Hematopoietic multipotent progenitor cell treated with erythropoietin and hydrocortisone succinate and interleukin-3 and kit ligand, for 15 days (in vitro differentiated cells): ENCODE results near the gene TMEM41B.
"Not testable (repeated sequence)": the region's sequence is repeated elsewhere in the genome, so short reads cannot be mapped to it uniquely, and the experiment has no call there.

Experiments used
- DNase-seq: peaks from one replicate; pipeline ENCODE4 v3.0.0-alpha.2; 2015; ENCODE audit warnings: low spot score

The TMEM41B gene

DNA sequence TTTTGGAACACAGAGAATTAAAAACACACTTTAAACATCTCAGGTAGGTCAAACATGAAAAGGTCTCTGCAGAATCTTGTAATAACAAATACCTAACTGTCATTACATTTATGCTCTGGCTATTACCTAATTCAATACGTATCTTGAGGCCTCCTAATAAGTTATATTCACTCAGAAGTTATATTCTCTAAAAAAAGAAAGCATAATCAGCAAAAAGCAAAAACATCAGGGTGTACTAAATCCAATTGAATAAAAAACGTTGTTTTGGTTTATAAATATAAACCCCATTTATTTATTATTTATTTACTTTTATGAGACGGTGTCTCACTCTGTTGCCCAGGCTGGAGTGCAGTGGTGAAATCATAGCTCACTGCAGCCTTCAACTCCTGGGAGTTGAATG lies 10.2 kb downstream of the TMEM41B start:
- no peak for DNase-seq

DNA sequence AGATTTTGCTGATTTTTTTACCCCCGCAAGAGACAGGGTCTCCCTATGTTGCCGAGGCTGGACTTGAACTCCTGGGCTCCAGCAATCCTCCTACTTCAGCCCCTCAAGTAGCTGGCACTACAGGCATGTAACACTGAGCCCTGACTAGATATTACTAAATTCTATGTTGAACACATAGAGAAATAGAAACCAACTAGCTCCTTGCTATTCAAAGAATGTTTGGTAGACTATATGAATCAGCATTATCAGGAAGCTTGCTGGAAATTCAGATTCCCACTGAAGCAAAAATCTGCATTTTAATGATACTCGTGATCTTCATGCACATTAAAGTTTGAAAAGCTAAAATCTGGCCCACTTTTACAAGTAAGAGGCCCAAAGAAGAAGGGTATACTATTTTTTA lies 11.9 kb downstream of the TMEM41B start:
- no peak for DNase-seq

DNA sequence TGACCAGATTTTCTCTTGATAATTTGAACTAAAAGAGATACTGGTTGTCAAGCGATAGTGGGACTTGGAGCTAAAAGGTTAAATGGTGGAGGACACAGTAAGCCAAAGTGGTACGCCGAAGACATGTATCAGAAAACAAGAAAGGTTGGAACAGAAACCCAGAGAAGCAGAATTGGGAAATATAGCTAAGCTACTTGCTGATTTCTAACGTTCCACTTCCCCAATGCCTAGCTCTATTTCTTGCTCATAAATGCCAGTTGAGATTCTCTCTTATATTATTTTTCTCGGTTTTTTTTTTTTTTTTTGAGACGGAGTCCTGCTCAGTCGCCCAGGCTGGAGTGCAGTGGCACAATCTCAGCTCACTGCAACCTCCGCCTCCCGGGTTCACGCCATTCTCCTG lies 12.7 kb downstream of the TMEM41B start:
- DNase-seq: no peak

DNA sequence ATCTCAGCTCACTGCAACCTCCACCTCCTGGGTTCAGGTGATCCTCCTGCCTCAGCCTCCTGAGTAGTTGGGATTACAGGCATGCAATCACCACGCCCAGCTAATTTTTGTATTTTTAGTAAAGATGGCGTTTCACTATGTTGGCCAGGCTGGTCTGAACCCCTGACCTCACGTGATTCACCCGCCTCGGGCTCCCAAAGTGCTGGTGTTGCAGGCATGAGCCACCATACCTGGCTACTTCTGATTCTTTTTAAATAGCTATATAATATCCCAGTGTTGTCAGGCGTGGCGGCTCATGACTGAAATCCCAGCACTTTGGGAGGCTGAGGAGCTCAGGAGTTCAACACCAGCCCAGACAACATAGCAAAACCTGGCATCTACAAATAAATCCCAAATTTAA lies 20.7 kb downstream of the TMEM41B start:
- no peak for DNase-seq

DNA sequence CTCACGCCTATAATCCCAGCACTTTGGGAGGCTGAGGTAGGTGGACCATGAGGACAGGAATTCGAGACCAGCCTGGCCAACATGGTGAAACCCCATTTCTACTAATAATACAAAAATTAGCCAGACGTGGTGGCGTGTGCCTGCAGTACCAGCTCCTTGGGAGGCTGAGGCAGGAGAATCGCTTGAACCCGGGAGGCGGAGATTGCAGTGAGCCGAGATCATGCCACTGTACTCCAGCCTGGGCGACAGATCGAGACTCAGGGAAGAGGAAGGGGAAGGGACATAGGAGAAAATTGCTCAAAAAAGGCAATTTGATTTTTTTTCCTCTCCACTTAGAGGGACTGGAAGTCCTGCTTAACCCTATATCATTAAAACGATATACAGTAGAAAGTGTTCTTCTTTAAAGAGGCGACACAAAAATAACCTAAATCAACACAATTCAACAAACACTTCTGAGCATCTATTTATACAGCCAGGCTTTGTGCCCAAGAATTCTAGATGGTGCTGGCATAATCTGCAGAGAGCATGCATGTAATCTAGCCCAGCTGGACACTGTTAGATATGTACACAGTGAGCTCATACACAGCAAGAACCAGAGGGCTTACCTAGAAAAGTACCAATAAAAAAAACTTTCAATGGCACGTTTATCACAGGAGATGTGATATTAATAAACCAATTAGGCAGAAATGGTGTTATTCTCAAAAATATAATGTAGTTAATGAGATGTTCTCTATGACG lies 28.4 kb downstream of the TMEM41B start:
- DNase-seq: peak; percentile 75

DNA sequence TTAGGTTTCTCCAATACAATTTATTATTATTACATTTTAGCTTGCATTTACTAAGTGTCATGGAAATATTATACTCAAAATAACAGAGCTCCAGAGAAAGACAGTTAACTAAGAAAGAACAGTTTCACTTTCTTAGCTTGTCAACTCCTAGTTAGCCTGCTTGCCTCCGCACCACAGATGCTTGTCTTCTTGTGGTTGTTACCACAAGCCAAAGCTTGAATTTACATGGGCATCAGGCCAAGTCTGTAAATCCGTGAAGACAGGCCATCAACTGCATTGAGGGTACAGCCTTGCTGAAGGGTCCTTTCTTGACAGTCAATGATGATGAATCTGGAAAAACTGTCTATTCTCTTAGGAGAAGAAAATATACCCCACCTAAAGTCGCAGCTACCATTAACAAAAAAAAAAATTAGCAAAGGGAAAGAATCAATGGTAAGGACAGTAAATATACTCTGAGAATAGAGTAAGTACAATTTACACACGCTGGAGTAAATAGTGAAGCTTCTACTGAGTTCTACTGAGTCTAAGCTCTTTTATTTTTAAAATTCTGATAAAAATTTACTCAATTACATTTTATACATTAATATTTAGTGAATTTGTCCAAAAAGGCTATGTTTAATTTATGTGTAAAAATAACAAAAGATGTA lies 33.6 kb downstream of the TMEM41B start:
- DNase-seq: peak; percentile 37

DNA sequence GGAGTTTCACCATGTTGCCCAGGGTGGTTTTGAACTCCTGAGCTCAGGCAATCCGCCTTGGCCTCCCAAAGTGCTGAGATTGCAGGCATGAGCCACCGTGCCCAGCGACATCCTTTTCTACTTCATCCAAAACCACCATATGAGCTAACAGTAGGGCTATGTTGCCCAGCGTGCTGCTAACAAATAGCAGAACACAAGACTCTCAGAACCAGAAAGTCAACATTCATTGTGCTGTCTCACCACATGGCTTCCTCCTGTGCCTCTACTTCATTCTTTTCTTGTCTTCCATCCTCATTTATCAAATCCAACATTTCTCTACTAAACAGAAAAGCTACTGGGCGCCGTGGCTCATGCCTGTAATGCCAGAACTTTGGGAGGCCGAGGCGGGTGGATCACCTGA lies 37.2 kb downstream of the TMEM41B start:
- DNase-seq: no peak

DNA sequence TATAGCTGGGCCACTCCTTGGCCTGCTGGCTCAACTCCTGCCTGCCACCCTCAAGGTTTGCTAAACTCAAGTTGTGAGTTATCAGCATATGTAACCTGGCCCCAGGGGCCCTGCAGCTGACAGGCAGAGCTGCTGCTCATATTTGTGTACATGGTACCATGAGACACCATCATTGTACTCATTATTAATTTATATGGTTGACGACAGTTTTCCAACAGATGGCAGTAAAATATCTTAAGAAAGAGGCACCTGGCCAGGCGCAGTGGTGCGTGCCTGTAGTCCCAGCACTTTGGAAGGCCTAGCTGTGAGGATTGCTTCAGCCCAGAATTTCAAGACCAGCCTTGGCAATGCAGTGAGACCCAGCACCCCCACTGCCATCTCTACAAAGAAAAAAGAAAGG lies 37.8 kb downstream of the TMEM41B start:
- DNase-seq: peak; percentile 37

DNA sequence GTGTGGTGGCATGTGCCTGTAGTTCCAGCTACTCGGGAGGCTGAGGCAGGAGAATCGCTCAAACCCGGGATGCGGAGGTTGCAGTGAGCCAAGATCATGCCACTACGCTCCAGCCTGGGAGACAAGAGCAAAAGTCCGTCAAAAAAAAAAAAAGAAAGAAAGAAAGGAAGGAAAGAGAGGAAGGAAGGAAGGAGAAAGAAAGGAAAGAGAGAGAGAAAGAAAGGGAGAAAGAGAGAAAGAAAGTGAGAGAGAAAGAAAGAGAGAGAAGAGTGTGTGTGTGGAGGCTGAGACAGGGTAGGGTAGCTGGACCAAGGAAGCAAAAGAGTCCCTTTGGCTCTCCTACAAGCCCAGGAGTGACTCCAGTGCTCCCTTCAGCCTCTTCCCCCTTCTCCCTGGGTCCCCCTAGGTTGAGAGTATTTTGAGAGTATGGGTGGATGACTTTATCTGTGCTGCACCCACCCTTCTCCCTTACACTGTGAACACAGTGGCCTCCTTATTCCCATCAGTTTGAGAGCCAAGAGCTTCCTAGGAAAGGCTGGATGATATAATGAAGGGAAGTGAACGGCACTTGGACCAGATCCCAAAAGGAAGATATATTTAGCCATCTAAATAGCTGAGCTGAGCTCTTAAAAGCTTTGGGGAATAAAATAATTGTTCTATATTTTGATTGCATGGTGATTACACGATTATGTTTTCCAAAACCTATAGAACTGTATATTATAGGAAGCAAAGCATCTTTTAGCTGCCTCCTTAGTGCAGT lies 39.7 kb downstream of the TMEM41B start:
- no peak for DNase-seq

DNA sequence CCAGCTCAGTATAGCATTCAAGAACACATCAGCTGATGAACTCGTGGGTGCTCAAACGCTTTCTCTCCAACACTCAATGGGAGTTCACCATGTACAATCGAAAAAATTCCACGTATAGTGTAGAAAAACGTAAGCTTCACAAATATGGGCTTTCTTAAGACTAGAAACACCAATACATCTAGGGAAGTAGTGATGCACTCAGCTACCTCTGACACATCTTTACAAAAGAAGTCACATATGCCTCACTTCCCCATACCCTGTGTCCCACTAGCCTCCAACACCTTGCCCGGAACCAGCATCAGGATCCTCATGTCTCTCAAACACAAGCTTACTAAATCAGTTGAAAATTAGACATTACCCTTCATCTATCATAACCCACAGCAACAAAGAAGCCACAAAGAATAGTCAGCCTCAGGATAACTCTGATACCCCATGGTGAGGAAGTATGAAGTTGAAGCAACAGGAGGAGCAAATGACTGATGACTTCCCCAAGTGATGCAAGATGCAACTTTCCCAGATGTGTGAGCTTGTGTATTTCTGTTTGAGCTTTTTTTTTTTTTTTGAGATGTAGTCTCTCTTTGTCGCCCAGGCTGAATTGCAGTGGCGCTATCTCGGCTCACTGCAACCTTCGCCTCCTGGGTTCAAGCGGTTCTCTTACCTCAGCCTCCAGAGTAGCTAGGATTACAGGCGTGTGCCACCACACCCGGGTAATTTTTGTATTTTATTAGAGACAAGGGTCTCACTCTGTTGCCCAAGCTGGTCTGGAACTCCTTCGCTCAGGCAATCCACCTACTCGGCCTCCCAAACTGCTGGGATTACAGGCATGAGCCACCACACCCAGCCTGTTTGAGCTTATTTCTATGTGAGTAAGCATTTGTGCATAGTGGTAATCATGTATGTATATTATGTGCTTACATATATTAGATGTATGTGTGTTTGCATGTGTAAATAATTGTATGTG lies 40.7 kb downstream of the TMEM41B start:
- no peak for DNase-seq

DNA sequence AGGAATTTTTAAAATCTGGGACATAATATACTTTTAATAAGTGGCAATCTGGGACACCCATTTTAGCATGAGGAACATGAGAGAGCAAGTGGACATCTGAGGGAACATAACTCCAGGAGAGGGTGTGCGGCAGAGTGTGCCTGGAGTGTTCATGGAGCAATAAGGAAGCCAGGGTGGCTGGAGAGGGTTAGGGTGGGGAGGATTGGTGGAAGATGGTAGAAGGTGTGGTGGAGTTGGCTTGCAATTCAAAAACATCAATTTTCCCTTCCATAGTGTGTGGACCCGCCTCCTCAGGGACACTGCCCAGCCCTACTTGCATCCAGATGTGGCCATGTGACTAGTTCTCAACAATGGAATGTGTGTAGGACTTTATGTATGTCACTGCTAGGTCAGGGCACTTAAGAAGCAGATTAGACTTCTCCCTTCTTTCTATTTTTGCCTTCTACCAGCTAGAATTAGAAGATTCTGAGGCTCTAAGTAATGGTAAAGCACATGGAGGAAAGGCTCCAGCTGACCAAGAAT lies 44.8 kb downstream of the TMEM41B start:
- no peak for DNase-seq

DNA sequence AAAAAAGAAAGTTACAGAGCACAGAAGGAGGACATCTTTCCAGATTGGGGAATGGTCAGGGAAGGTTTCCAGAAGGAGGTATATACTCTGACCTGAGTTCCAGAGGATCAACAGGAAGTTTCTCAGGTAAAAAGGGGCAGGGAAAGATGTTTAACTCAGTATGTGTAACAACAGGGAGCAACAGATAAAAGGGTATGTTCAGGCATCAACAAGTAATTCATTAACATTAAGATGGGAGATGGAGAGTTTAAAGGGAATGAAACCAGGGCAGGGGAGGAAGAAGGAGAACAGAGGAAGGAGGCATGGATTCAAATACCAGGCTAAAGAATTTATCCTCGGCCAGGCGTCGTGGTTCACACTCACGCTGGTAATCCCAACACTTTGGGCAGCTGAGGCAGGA lies 46.7 kb downstream of the TMEM41B start:
- DNase-seq: no peak

DNA sequence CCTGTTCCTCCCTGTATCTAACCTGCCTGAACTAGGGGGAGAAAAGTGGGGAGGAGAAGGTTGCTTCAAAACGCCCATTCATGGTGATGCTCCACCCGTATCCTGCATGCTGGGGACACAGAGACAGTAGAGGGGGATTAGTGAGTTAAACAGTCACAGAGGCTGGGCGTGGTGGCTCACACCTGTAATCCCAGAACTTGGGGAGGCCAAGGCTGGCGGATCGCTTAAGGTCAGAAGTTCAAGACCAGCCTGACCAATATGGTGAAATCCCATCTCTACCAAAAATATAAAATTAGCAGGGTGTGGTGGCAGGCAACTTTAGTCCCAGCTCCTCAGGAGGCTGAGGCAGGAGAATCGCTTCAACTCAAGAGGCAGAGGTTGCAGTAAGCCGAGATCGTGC lies 47.5 kb downstream of the TMEM41B start:
- no peak for DNase-seq

DNA sequence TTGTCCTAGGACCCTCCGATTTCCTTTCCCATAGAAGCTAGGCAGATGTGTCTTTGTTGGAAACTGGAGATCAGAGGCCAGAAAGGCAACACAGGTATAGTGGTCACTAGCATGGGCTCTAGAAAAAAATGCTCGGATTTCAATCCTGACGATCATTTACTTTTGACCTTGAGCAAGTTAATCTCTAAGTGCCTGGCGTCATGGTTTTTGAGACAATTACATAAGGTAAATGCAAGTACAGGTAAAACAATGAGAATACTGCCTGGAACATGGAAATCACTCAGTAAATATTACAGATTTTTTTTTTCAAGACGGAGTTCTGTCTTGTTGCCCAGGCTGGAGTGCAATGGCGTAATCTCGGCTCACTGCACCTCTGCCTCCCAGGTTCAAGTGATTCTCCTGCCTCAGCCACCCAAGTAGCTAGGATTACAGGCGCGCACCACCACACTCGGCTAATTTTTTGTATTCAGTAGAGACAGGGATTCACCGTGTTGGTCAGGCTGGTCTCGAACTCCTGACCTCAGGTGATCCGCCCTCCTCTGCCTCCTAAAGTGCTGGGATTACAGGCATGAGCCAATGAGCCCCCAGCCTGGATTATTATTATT lies 48.2 kb downstream of the TMEM41B start:
- no peak for DNase-seq

DNA sequence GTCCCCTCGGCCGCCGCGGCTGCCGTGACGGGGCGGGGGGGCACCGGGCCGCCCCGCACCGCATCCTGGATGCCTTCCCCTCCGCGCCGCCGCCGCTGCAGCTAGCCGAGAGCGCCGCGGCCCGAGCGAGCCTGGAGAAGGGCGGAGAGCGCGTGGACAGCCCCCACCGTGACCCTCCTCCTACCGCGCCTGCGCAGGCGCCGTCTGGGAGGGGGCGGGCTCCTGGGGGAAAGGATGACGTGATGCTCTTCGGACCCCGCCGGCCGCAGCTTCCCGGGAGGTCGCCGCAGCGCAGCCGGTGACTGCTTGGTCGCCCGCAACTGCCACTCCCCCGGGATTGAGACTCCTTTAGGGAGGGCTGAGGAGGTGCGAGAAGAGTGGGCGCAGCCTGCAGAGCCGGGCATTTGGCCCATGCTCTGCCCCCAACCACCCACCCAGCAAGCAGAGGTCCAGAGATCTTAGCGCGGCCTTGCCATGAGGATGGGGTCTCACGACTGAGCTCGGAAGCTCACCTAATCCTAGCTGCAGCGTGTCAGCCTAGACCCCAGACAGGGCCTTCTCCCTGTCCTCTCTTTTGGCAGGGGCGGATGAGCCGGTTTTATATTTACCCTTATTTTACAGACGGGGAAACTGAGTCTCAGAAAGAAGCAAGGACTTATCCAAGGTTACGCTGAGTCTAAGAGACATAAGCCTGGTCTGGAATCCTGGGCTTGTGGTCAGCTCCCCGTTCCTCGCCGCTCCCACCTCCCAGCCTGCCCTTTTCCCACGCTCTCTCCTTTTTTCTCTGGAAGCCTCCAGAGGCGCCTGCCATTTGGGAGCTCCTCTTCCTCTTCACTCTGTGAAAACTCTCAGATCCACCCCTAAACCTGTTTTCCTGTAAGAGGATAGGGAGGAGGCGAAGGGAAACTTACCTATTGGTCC lies 48.9 kb downstream of the TMEM41B start, which contains the start of gene DENND5A:
TSS of gene DENND5A (minus strand) at position 140 of the 921 bp plus-strand sequence. CDS start 281 bp downstream, outside the sequence.
- DNase-seq: no peak

DNA sequence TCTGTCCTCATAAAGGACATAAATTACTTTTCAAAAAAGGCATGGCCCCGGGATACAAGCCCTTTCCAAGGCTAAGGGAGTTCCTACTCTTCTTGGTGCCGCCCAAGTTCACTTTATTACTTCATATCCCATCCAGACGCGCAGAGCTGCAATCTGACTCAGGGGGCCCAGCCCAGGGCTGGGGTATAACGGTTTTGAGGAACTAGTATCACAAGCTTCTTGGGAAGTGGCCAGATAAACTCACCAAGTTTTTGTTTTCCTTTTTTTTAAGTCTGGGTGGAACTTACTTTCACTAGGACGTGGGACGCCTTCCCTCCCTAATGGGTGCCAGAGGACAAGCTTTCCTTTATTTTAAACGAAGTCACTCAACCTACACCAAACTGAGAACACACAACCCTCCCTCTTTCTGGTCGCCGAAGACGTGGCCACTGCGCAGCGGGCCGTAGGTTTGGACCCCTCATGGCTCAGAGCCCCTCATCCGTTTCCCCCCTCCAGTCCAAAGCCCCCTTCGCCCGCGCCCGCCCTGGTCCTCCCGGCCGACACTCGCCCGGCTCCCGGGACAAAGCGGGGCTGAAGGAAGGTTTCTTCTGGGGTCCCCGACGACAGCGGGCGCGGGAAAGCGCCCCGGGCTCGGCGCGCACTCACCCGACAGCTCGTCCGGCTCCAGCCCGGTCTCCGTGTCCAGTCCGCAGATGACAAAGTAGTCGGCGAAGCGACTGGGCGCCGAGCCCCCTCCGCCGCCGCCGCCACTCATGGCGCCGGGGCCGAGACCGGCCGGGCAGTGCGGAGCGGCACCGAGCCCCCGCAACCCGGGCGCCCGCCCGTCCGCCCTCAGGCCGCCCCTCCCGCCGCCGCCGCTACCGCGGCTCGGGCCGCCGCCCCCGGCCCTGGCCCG lies 49.8 kb downstream of the TMEM41B start:
- peak; percentile 13 for DNase-seq

DNA sequence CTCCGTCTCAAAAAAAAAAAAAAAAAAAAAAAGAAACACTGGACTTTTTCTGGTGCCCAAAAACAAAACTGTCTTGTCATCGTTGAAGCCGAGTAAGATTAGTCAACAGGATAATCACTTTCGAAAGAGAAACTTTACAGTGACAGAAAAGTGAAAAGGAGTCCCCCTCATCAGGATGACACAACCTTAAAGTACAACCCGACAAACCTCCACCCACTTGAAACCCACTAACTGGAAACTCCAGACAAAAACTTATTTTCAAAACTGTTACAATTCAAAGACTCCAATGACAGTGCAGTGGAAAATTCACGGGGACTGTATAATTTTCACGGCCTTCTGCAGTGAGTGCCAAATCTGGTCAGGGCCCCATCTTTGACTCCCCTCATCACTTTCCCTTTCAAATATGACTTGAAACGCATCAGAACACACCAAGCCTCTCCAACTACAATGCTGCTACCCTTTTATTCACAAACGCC lies 50.5 kb downstream of the TMEM41B start:
- DNase-seq: no peak

DNA sequence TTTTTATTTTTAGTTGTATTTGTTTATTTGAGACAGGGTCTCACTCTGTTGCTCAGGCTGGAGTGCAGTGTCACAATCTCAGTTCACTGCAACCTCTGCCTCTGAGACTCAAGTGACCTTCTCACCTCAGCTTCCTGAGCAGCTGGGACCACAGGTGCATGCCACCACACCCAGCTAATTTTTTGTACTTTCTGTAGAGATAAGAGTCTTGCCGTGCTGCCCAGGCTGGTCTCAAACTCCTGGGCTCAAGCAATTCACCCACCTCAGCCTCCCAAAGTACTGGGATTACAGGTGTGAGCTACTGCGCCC lies 53.6 kb downstream of the TMEM41B start:
- not testable (repeated sequence) for DNase-seq
